GM12801 (cell line): ENCODE results near the gene NPR2.

ENCODE experiments used
- CTCF ChIP-seq: IDR thresholded peaks from one replicate; pipeline ENCODE4 v1.5.1; 2011; ENCODE audit warnings: control low read depth; ENCODE audit not compliant: insufficient read length; ENCODE audit errors: extremely low read depth

NPR2 gene

GRCh38 chr9:35801328-35802128 lies 10.1 kb downstream of the NPR2 start:
- no peak for TF ChIP-seq CTCF

- no peak for TF ChIP-seq CTCF
Measured at GRCh38 chr9:35806101-35806500, 14.7 kb downstream of the NPR2 start.

- no peak for TF ChIP-seq CTCF
Measured at GRCh38 chr9:35808433-35808832, 17.0 kb downstream of the NPR2 start.

GRCh38 chr9:35810122-35810521 lies 18.7 kb downstream of the NPR2 start:
- no peak for TF ChIP-seq CTCF

- TF ChIP-seq CTCF = no peak
Measured at GRCh38 chr9:35811381-35812024, 20.1 kb downstream of the NPR2 start.

GRCh38 chr9:35812025-35812602 lies 20.7 kb downstream of the NPR2 start, which contains the start of gene SPAG8:
Gene SPAG8, minus strand, starts transcription at chr9:35812262. Its CDS starts 115 bp downstream, at chr9:35812147.
- TF ChIP-seq CTCF = no peak

GRCh38 chr9:35813434-35814105 lies 22.2 kb downstream of the NPR2 start:
- no peak for TF ChIP-seq CTCF
